Stomach (tissue), 4 donors: ENCODE data around the gene RIPOR3.

Experiments
- CTCF ChIP-seq, 7 experiments: fragments of 450-650 bp in 4 of 7; fragments of 200-600 bp in 3 of 7; sonication (generic) in 3 of 7; IDR thresholded peaks; one replicate each; pipeline ENCODE4 v1.5.1; 2016 to 2019; ENCODE audit warnings: antibody characterized with exemption in 7 of 7, control low read depth in 2 of 7, mild to moderate bottlenecking in 1 of 7
- POLR2A ChIP-seq, 4 donors: fragments of 450-650 bp; IDR thresholded peaks; one replicate each; pipeline ENCODE4 v1.6.1; 2016; ENCODE audit warnings: antibody characterized with exemption in 4 of 4, control low read depth in 2 of 4, mild to moderate bottlenecking in 1 of 4, moderate library complexity in 1 of 4

GRCh38 chr20:50559149-50559548 lies 132.2 kb downstream of the RIPOR3 start:
- TF ChIP-seq CTCF (IDR thresholded peaks at IDR 0.05) (no peak), POLR2A (IDR thresholded peaks at IDR 0.05) (no peak)
